Bronchial epithelial cell (primary cell): ENCODE measurements around the gene SKOR2. TPM values are rescaled to one million over a fixed set of nuclear protein-coding genes. Genes with fewer than 3 reads are reported as not detected.
A peak's percentile ranks its signal among the peaks of the same experiment; 100 is the strongest.
"Not testable (repeated sequence)": the region's sequence is repeated elsewhere in the genome, so short reads cannot be mapped to it uniquely, and the experiment has no call there.

Experiments used
- DNase-seq: peaks from one replicate; pipeline ENCODE4 v3.0.0-alpha.2; 2010; ENCODE audit warnings: low read depth
- FAIRE-seq: peaks from 2 replicates; lab custom pipeline; 2011; peaks lifted over from hg19 to GRCh38; lab: Jason Lieb, UNC
- H3K27me3 ChIP-seq: 2 replicates; pipeline ENCODE4 v1.5.1; 2011; ENCODE audit warnings: low read length; ENCODE audit not compliant: control insufficient read depth, insufficient read depth
- H3K36me3 ChIP-seq: 2 replicates; pipeline ENCODE4 v1.5.1; 2011; ENCODE audit warnings: low read length; ENCODE audit not compliant: control insufficient read depth, insufficient read depth
- H3K4me3 ChIP-seq: 2 replicates; pipeline ENCODE4 v1.5.1; 2011; ENCODE audit warnings: mild to moderate bottlenecking, low read depth, low read length, control low read depth
- CTCF ChIP-seq: IDR thresholded peaks from 2 replicates; pipeline ENCODE4 v1.5.1; 2011; ENCODE audit warnings: mild to moderate bottlenecking, moderate library complexity, low read length, control low read depth, inconsistent platforms; ENCODE audit not compliant: insufficient read depth, severe bottlenecking
- total RNA-seq: library from RNA; depleted of rRNA; stranded (reverse); fragments of >200 nt; gene quantifications from 2 replicates; pipeline ENCODE4 v1.2.1, GENCODE V29; 2014

Gene SKOR2
- total RNA-seq, 1 donor from 2014 or later = not detected

- no peak for TF ChIP-seq CTCF
- DNase-seq (no peak), FAIRE-seq (no peak)
- Histone ChIP-seq H3K27me3 (peaks cover 2% of the 10 kb centered on the region), H3K4me3 (no peak overlapping the region), H3K36me3 (no peaks in the 10 kb centered on the region)
Measured at GRCh38 chr18:47203626-47204464, 47.6 kb downstream of the SKOR2 start.

GRCh38 chr18:47195961-47196360, 55.5 kb downstream of the SKOR2 start:
- not testable (repeated sequence) for H3K4me3 ChIP-seq, DNase-seq, H3K27me3 ChIP-seq, FAIRE-seq, H3K36me3 ChIP-seq

- H3K36me3 ChIP-seq = no peaks in the 10 kb centered on the region
- peak; percentile 36 for FAIRE-seq
- peak; percentile 64 for DNase-seq
- TF ChIP-seq CTCF = peak; percentile 5
- no peak overlapping the region for H3K4me3 ChIP-seq
- no peaks in the 10 kb centered on the region for H3K27me3 ChIP-seq
Measured at GRCh38 chr18:47191961-47192360, 59.5 kb downstream of the SKOR2 start.

- H3K4me3 ChIP-seq = no peak overlapping the region
- H3K27me3 ChIP-seq = no peaks in the 10 kb centered on the region
- no peak for TF ChIP-seq CTCF
- DNase-seq = no peak
- no peak for FAIRE-seq
- H3K36me3 ChIP-seq = no peaks in the 10 kb centered on the region
Measured at GRCh38 chr18:47187721-47188120, 63.7 kb downstream of the SKOR2 start.

- H3K27me3 ChIP-seq = no peaks in the 10 kb centered on the region
- DNase-seq (peak; percentile 64), FAIRE-seq (peak; percentile 7)
- no peak overlapping the region for H3K4me3 ChIP-seq
- H3K36me3 ChIP-seq = no peaks in the 10 kb centered on the region
- no peak for TF ChIP-seq CTCF
Measured at GRCh38 chr18:47184419-47185050, 66.9 kb downstream of the SKOR2 start.

- H3K4me3 ChIP-seq, DNase-seq, H3K36me3 ChIP-seq, H3K27me3 ChIP-seq, FAIRE-seq: not testable (repeated sequence)
Measured at GRCh38 chr18:47182156-47182555, 69.3 kb downstream of the SKOR2 start.
